Smooth muscle cell of the pulmonary artery (primary cell): ENCODE results near the gene ARGLU1. TPM values are rescaled to one million over a fixed set of nuclear protein-coding genes. Genes with fewer than 3 reads are reported as not detected.

ENCODE experiments used
- total RNA-seq: library from RNA; depleted of rRNA; stranded (reverse); fragments of >200 nt; gene quantifications from 2 replicates; pipeline ENCODE4 v1.2.3, GENCODE V29; 2014

ARGLU1 gene
- 26.1 and 30.7 TPM in 2 replicates for total RNA-seq

GRCh38 chr13:106567474-106568298 lies at the start of gene ARGLU1:
ARGLU1 (minus strand) TSS chr13:106568137; CDS start chr13:106567919, 218 bp downstream.

GRCh38 chr13:106535552-106536243 lies 32.2 kb downstream of the ARGLU1 start, which contains the start of gene EFNB2:
EFNB2 (minus strand) TSS chr13:106535662; CDS start chr13:106534964, 698 bp downstream.

Other genes starting within 250 kb of the ARGLU1 start
- gene EFNB2, start 32.5 kb downstream of the ARGLU1 start, total RNA-seq: 6.4 and 7.4 TPM in 2 replicates